NCI-H2196 (cell line): Measurements from ENCODE around the gene PTGFRN.

Source experiments
- DNase-seq: peaks from one replicate; lab custom pipeline; 2025; ENCODE audit not compliant: unreplicated experiment; lab: John Stamatoyannopoulos, UW

The PTGFRN gene

DNA sequence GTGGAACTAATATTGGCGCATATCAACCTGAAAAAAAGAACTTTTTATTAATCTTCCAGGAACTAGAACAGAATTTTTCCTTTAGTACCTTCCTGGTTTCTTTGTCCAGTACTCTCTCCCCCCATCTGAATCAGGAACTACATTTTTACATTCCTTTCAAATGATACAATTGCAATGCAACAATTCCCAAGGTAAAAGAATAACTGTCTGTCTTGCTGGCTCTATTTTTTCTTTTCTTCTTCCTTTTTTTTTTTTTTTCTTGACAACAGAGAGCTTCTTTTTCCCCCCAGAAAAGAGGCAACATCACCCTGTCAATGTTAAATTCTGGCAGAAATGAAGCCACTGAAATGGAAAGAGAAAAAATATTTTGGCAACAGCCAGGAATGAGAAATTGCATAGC, 87.3 kb downstream of the PTGFRN start:
- no peak for DNase-seq

DNA sequence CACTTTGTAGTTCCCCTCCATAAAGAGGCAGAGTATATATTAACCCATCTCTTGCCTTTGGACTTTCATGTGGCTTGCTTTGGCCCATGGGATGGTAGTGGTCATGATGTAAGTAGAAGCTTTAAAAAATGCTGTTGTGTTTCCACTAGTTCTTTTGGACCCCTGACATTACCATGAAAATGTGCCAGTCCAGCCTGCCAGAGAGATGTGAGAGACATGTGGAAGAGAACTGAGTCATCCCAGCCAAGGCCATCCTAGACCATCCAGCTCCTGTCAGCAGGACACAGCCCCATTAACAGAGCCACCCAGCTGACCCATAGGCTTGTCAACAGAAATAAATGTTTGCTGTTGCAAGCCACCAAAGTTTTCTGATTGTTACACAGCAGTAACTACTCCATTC, 87.9 kb downstream of the PTGFRN start:
- no peak for DNase-seq

DNA sequence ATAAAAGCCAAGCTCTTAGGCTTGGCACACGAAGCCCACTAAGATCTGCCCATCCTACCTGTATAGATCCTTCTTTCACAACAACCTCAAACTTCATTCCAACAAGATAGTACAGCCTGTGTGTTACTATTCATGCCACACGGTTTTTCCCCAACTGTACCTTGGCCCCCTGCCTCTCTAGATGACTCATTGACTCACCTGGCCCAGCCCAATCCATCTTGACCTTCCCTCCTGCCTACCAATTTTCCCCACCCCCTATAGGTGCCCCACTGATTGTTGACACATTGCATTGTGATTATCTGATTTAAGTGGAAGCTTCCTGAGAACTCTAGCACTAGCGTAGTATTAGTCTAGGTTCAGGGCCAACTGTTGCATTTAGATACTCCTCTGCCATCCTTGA, 89.9 kb downstream of the PTGFRN start:
- DNase-seq: no peak

DNA sequence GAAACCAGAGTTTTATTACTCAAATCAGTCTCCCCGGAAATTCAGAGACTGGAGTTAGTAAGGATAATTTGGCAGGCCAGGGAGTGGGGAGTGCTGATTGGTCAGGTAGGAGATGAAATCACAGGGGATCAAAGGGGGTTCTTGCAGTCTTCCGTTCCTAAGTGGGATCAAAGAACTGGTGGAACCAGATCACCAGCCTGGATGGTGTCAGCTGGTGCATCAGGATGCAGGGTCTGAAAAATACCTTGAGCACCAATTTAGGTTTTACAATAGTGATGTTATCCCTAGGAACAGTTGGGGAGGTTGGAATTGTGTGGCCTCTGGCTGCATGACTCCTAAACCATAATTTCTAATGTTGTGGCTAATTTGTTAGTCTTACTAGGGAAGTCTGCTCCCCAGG, 90.4 kb downstream of the PTGFRN start:
- DNase-seq: no peak

DNA sequence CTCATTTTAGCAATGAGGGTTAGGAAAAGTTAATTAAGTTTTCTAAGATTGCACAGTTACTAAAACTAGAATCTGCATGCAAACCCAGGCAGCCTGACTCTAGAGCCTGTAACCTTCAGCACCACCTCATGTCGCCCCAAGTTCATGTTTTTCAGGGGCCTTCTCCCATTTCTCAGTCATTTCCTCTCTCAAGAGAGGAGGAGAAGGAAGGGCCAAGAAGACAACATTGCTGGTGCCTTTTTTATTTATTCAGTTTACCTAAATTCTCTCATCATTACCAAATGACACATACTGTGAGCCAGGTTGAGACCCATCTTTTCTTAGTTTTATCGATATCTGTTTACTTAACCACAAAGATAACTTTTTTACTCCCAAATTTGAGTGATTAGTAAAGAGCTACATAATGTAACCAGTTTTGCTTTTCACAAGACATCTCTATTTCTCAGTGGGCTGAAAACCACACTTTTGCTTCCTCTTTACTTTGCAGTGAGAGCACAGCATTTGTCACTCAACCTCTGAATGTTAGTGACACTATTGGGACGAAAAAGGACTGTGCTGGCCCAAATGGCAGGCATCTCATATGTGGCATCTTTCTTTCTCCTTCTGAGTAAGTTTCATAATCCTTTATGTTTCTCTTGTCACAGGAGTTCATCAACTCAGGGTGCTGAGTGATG, 91.7 kb downstream of the PTGFRN start, which contains the start of gene CD101:
CD101 (plus strand) TSS at position 507 of the 674 bp plus-strand sequence; CDS start at position 565, 58 bp downstream.
- no peak for DNase-seq

DNA sequence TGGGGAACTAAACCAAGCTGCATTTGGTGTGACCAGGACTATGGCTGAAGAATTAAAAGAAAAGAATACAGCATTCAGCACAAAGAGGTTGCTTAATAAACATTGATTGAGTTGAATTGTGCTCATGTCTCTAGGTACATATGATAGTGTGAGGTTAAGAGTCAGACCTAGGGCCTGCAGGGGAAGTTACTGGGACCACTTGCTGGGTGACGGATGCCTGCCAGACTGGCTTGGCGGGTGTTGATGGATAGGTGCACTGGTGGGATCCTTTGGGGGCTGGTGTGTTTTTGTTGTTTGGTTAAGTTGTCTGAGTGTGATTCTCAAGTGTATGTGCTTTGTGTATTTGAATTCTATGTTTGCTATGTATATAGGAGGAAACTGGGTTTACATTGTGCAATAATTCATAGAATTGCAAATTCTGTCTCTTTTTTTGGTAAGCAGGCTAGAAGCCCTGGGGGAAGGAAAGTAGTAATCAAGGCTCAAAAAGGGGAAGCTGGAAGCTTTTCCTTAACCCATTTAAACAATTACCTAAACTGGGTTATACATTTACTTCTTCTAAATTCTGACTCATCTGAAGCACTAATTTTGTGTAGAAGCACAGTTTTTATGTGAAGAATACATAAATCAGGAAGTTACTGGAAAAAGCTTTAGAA, 93.6 kb downstream of the PTGFRN start:
- DNase-seq: no peak

DNA sequence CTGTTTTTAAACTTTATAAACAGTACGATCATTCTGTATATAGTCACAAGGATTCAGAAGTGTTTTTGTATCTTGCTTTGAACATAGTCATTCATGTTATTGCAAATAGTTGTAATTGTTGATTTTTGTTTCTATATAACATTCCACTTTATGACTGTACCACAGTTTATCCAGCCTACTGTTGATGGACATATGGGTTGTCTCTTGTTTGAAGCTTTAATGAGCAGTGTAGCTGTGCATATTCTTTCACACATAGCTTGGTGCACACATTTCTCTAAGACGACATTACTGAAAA, 98.0 kb downstream of the PTGFRN start:
- no peak for DNase-seq

DNA sequence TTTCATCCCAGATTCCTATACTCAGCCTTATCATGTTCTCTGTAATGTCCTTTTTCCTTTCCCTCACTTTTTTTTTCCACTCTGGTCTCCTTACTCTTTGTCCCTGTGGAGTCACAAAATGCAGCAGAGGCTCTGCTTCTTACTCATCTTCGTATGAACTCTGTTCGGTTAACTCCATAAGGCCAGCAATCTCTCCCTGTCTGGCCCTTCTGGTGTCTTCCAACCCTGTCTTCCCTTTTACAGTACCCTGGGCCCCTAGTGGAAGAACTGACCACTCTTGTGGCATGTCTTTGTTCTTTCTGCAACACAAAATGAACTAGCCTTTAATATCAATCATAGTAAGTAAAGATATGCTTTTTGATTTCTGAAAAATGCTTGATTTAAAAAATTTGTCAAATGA, 98.9 kb downstream of the PTGFRN start:
- DNase-seq: no peak

DNA sequence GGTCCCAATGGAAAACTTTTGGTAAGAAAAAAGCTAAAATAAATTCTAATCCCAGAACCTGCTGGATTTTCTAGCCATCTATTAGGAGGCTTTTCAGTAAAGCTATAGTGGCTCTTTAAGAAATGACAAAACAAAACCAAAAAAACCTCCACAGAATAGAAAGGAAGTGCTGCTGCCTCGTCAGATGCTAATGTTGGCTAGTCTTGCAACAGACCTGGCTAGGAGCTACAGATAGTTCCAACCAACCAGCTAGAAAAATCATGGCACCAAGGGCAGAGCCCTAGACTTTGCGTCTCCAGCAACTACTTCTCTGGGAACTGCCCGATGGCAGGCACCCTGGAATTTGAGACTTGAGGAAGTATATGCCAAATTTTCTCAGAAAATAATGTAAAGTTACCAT, 99.4 kb downstream of the PTGFRN start:
- no peak for DNase-seq

DNA sequence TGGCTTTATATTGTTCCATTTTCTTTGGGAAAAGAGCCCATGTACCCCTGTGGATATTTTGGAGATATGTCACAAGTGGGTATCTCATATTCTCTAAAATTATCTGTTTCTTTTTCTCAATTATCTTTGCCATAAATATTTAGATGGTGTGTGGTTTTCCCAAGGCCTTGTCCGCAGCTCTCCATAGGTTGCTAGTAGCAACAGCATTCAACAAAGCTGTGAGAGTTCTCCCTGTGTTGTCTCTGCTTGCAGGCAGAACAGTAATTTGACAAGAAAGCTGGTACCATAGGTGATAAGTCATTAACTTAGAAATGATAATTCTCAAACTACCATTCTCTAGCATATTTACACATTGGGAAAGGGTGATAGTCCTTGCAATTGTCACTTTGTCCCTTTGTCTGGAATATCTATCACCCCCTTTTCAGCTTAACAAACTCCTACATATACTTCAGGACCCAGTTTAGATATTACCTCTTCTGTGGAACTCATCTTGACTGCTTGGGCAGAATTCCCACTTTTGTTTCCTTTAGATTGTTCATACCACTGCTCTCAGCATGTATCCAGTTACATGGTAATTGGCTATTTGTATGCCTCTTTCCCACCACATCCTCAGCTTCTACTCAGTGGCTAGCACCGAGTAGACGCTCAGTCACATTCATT, 100.7 kb downstream of the PTGFRN start:
- no peak for DNase-seq

DNA sequence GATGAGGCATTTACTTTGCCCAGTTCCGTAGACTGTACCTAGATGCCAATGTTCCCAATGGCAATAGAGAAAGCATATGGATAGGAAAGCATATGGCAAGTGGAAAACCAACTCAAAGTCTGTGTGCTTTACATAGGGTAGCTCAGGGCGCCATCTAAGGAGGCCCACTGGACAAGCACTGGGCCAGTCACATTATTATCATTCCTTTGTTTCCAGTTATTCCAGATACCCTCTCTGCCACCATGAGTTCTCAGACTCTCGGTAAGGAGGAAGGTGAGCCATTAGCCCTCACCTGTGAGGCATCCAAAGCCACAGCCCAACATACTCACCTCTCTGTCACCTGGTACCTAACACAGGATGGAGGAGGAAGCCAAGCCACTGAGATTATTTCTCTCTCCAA, 101.6 kb downstream of the PTGFRN start:
- no peak for DNase-seq

DNA sequence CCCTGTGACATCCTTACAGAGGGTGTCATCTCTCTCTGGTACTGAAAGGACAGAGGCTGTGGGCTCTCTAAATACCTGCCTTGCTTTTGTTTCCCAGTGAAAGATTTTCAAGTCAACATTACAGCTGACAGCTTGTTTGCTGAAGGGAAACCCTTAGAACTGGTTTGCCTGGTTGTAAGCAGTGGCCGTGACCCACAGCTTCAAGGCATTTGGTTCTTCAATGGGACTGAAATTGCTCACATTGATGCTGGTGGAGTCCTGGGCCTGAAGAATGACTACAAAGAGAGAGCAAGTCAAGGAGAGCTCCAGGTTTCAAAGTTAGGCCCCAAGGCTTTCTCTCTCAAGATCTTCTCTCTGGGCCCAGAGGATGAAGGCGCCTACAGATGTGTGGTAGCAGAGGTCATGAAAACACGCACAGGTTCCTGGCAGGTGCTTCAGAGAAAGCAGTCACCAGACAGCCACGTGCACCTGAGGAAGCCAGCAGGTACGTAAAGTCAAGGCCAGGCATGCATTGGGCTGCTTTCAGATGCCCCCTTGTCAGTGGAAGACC, 103.7 kb downstream of the PTGFRN start:
- DNase-seq: no peak

DNA sequence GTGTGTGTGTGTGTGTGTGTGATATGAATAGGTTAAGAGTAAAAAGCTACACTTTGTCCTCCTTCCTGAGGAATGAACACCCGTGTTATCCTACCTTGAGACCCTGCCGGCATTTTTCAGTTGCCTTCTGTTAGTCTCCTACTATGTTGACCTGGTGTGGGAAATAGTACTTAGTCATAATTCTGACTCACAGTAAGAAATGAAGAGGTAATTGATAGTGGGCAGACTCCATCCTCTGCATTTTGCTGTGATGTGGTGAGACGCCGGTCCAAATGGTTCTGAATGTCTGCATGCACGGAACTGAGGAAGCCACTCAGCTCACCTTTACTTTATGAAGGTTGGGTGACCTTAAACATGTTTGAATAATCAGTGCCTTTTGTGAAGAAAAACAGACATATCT, 104.5 kb downstream of the PTGFRN start:
- DNase-seq: no peak

DNA sequence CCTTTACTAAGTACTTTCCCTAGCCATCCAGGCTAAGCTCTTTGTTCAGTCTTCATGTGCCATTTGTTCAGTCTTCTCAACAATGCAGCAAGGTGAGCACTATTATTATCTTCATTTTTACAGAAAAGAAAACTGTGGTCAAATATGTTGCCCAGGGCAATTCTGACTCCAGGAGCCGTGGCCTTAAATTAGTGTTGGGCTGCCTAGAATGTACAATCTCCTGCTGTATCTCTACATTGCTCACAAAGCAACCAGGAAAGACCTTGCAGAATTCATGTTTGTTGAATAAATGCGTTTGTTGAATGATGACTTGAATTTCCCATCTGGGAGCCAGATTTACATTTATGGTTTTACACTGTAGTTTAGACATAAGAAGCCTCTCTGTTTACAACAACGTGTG, 106.0 kb downstream of the PTGFRN start:
- no peak for DNase-seq

DNA sequence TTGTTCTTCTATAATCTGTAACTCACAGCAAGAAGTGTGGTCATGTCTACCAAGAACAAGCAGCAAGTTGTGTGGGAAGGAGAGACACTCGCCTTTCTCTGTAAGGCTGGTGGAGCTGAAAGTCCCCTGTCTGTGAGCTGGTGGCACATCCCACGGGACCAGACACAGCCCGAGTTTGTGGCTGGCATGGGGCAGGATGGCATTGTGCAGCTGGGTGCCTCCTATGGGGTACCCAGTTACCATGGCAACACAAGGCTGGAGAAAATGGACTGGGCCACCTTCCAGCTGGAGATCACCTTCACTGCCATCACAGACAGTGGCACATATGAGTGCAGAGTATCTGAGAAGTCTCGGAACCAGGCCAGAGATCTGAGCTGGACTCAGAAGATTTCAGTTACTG, 107.3 kb downstream of the PTGFRN start:
- DNase-seq: no peak

DNA sequence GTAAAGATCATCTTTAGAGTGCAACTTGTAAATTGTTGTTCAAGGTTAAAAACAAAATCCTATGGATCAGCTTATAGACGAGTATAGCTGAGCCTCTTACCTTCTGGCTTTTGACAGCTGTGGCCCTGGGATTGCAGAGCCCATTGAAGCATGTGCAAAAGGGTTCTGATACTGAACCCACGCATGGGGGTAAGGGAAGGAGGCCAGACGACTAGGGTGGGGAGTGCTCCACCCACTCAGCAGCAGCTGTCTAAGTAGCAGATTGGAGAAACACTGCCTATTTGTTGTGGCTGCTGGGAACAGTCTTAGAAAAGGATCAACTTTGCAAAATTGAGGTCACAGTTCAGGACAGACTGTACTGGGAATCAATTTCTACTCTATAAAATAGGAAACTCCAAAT, 107.9 kb downstream of the PTGFRN start:
- no peak for DNase-seq

DNA sequence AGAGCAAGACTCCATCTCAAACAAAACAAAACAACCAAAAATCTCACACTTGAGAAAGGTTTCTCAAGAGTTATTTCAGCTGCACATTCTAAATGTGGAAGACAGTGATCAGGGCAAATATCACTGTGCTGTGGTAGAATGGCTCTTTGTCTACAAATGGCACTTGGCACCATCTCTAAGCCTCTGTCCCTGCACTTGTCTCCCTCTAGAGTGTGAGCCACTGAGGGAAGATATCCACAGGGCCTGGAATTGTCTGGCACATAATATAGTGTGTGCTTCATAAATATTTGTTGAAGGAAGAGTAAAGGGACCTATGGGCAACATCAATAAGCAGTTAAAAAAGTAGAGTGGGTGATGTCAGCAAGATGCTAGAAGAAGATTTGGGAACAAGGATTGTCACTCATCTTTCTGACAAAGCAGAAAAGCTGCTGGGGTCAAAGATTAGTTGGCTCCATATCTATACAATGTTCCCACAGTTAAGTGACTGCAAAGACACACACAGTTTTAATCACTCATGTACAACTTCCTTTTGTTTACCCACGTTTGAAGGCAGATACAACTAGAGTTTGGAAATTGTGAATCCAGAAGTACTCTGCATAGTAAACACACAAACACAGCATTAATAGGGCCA, 110.9 kb downstream of the PTGFRN start:
- no peak for DNase-seq

DNA sequence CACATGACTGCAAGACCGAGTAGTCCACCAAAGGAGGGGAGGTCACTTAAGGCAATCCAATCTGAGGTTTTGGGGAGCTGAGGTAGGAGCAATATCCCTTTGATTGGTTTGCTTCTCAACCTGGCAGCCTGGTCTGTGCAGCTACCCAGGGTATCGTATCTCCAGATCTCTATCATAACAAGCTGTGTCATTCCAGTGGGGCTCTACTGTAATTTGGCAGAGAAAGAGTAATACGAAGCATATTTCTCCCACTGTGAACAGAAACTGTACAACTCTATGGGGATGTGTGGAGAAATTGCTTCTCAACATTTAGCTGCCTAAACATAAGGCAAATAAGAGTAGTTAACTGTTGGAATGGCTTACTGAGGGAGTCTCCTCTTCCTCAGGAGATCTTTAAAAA, 112.4 kb downstream of the PTGFRN start:
- DNase-seq: no peak

DNA sequence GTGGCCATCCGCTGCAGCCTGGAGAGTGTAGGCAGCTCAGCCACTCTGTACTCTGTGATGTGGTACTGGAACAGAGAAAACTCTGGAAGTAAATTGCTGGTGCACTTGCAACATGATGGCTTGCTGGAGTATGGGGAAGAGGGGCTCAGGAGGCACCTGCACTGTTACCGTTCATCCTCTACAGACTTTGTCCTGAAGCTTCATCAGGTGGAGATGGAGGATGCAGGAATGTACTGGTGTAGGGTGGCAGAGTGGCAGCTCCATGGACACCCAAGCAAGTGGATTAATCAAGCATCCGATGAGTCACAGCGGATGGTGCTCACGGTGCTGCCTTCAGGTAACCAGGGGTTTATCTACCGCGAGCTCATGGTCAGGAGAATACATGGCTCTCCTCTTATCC, 115.9 kb downstream of the PTGFRN start:
- no peak for DNase-seq

DNA sequence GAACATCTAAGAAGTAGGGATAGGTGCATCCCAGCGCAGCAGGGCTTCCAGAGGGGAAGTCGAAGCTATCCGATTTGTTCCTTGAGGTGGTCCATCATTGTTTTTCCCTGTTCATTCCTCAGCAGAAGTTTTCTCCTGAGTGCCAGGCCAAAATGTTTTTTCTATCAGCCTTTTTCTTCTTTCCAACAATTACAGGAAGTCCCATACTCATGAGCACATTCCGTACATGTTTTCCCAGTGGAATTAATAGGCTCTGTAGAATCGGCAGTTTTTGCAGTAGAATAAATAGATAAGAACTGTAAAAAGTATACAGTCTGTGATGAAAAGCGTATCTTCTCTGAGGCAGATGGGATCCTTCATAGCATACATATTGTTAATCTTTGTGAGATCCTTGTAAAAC, 116.6 kb downstream of the PTGFRN start:
- DNase-seq: no peak

DNA sequence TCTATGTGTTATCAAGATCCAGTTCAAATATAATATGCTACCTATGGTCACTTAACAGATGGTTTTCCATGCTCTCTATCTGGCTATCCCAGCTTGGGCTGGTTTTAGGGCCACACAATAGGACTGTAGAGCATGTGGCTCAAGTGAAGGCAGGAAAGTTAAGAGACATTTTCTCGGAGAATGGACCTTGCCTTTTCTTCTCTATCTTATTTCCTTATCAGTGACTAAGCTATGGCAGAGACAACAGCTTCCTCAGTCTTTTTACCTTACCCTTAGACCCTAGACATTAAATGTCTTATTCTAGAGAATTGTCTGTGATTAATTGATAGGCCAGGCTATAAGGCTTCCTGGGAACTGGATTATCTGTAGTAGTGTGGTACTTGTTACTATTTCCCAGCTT, 120.0 kb downstream of the PTGFRN start:
- no peak for DNase-seq
